ENCODE results near the gene SEC31B.

- TF ChIP-seq EZH2 (IDR thresholded peaks at IDR 0.05; ENCODE audit: low read length) = no peak
- TF ChIP-seq CTCF (optimal IDR thresholded peaks at IDR 0.05 in 1 of 3, IDR thresholded peaks at IDR 0.05 in 1 of 3, conservative IDR thresholded peaks at IDR 0.05 in 1 of 3; ENCODE audit: extremely low read depth in 1 of 3, insufficient read depth in 2 of 3, low read length in 3 of 3) = no peak
Observed at GRCh38 chr10:100506596-100507356, 12.9 kb downstream of the SEC31B start.
